ENCODE data around the gene TRIM2. TPM values are rescaled to one million over a fixed set of nuclear protein-coding genes. Genes with fewer than 3 reads are reported as not detected.

TRIM2 gene
- total and polyA plus RNA-seq, 2 donors (not counting 1 experiment from before 2014, with no cell fraction given): 39.6 to 90.8 TPM

DNA sequence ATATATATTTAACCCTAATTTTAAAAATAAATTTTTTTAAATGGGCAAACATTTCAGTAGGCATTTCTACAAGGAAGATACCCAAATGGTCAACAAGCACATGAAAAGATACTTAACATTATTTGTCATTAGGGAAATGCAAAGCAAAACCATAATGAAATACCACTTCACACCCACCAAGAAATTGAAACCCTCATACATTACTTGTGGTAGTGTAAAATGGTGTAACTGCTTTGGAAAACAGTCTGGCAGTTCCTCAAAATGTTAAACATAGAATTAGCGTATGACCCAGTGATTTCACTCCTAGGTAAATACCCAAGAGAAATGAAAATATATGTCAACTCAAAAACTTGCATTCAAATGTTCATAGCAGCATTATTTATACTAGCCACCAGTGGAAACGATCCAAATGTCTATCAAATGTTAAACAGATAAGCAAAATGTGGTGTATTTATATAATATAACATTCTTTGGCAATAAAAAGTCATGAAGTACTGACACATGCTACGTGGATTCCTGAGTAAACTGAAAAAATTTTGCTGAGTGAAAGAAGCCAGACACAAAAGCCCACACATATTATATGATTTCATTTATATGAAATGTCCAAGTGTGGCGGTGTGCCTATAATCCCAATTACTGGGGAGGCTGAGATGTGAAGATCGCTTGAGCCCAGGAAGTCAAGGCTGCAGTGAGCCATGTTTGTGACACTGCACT lies 16.6 kb downstream of the TRIM2 start:
- Histone ChIP-seq H3K9ac (ENCODE audit: insufficient read depth, low read length) (no peak overlapping the region), H3K79me2 (ENCODE audit: control insufficient read depth, insufficient read depth, low read length) (peaks cover 23% of the 10 kb centered on the region), H2AFZ (ENCODE audit: low read length) (no peak overlapping the region), H4K20me1 (ENCODE audit: control insufficient read depth, extremely low read depth, insufficient read depth, low read length) (no peaks in the 10 kb centered on the region), H3K9me3 (ENCODE audit: control insufficient read depth, insufficient read depth, low read depth, low read length) (no peaks in the 10 kb centered on the region), H3K27me3 (ENCODE audit: control insufficient read depth, insufficient read depth, low read length) (no peaks in the 10 kb centered on the region), H3K4me3 (replicated peaks in 1 of 4; ENCODE audit: control extremely low read depth in 1 of 4, insufficient read depth in 1 of 4, low read depth in 3 of 4, low read length in 4 of 4) (no peak overlapping the region), H3K4me1 (ENCODE audit: control insufficient read depth, extremely low read depth, insufficient read depth, low read length) (peaks cover 10% of the 10 kb centered on the region), H3K4me2 (ENCODE audit: extremely low read depth, insufficient read depth, low read length) (no peak overlapping the region), H3K36me3 (ENCODE audit: control insufficient read depth, insufficient read depth, low read length) (no peaks in the 10 kb centered on the region), H3K27ac (ENCODE audit: insufficient read depth, low read length) (peak overlapping the region; percentile 95)
- TF ChIP-seq CTCF (conservative IDR thresholded peaks at IDR 0.05 in 1 of 2, IDR thresholded peaks at IDR 0.05 in 1 of 2; ENCODE audit: low read depth in 1 of 2, low read length in 2 of 2): no peak
- no peak for TF ChIP-seq EZH2 (IDR thresholded peaks at IDR 0.05; ENCODE audit: low read length, missing control alignments)
- DNase-seq (ENCODE audit: low read depth in 2 of 2): peak; percentile 43 to 55

GRCh38 chr4:153221783-153222706 lies 17.8 kb downstream of the TRIM2 start:
- H3K27ac ChIP-seq (ENCODE audit: insufficient read depth, low read length): peak overlapping the region; percentile 95
- H3K9ac ChIP-seq (ENCODE audit: insufficient read depth, low read length): peak overlapping the region; percentile 84
- H3K4me2 ChIP-seq (ENCODE audit: extremely low read depth, insufficient read depth, low read length): peak overlapping the region; percentile 77
- H3K4me3 ChIP-seq (replicated peaks in 1 of 4; ENCODE audit: control extremely low read depth in 1 of 4, insufficient read depth in 1 of 4, low read depth in 3 of 4, low read length in 4 of 4): peak overlapping the region; percentile 40 to 88 (median 80)
- H3K27me3 ChIP-seq (ENCODE audit: control insufficient read depth, insufficient read depth, low read length): no peaks in the 10 kb centered on the region
- no peaks in the 10 kb centered on the region for H4K20me1 ChIP-seq (ENCODE audit: control insufficient read depth, extremely low read depth, insufficient read depth, low read length)
- TF ChIP-seq EZH2 (IDR thresholded peaks at IDR 0.05; ENCODE audit: low read length, missing control alignments) (no peak), CTCF (conservative IDR thresholded peaks at IDR 0.05 in 1 of 2, IDR thresholded peaks at IDR 0.05 in 1 of 2; ENCODE audit: low read depth in 1 of 2, low read length in 2 of 2) (no peak)
- H3K9me3 ChIP-seq (ENCODE audit: control insufficient read depth, insufficient read depth, low read depth, low read length): no peaks in the 10 kb centered on the region
- DNase-seq (ENCODE audit: low read depth in 2 of 2): peak; percentile 84 to 86
- no peaks in the 10 kb centered on the region for H3K36me3 ChIP-seq (ENCODE audit: control insufficient read depth, insufficient read depth, low read length)
- peaks cover 35% of the 10 kb centered on the region for H3K79me2 ChIP-seq (ENCODE audit: control insufficient read depth, insufficient read depth, low read length)
- H2AFZ ChIP-seq (ENCODE audit: low read length): peak overlapping the region; percentile 79
- H3K4me1 ChIP-seq (ENCODE audit: control insufficient read depth, extremely low read depth, insufficient read depth, low read length): peaks cover 10% of the 10 kb centered on the region
